Subcutaneous adipose tissue (tissue), 4 donors: ENCODE data around the gene LGR4. TPM values are rescaled to one million over a fixed set of nuclear protein-coding genes. Genes with fewer than 3 reads are reported as not detected.

ENCODE experiments used
- total RNA-seq, 4 donors: library from RNA; depleted of rRNA; stranded (reverse); fragments of >200 nt; gene quantifications; one replicate each; pipeline ENCODE4 v1.1.0, GENCODE V29; 2016
- TF ChIP-seq, protein P1 (sequence below): fragments of 450-650 bp; IDR thresholded peaks from one replicate; pipeline ENCODE4 v1.5.1; 2016; ENCODE audit warnings: low read depth, mild to moderate bottlenecking, control low read depth, antibody characterized with exemption, moderate library complexity

The LGR4 gene
- total RNA-seq, 4 donors from 2014 or later: 41.3 to 106 (median 48.8) TPM

GRCh38 chr11:27497911-27498310, 25.3 kb upstream of the LGR4 start:
- TF ChIP-seq, protein P1, sequence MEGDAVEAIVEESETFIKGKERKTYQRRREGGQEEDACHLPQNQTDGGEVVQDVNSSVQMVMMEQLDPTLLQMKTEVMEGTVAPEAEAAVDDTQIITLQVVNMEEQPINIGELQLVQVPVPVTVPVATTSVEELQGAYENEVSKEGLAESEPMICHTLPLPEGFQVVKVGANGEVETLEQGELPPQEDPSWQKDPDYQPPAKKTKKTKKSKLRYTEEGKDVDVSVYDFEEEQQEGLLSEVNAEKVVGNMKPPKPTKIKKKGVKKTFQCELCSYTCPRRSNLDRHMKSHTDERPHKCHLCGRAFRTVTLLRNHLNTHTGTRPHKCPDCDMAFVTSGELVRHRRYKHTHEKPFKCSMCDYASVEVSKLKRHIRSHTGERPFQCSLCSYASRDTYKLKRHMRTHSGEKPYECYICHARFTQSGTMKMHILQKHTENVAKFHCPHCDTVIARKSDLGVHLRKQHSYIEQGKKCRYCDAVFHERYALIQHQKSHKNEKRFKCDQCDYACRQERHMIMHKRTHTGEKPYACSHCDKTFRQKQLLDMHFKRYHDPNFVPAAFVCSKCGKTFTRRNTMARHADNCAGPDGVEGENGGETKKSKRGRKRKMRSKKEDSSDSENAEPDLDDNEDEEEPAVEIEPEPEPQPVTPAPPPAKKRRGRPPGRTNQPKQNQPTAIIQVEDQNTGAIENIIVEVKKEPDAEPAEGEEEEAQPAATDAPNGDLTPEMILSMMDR: no peak

DNA sequence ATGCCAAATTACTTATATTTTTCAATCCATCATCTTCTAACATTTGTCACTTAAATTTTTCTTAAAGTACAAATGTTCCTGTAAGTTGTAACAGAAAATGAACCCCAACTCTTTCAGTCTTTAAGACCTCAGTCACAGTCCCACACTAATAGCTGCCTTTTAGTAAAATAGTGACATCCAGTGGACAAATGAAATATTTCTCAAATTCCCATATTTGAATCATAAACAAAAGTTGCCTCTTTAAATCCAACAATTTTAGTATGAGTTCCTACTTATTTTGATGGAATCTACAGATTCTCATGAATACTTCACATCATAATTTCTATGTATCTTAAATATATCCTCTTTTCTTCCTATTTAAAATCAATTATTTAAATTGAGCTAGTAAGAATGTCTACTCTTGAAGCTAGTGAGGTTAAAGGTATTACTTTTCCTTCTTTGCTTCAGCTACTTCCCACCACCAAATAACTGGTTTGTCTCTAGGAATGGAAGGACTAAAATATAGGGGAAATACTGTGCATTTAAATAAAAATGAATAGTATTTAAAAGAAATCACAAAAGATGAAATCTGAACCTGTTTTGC, 24.8 kb upstream of the LGR4 start:
- TF ChIP-seq, protein P1: no peak

GRCh38 chr11:27496461-27496860, 23.9 kb upstream of the LGR4 start:
- TF ChIP-seq, protein P1: no peak

DNA sequence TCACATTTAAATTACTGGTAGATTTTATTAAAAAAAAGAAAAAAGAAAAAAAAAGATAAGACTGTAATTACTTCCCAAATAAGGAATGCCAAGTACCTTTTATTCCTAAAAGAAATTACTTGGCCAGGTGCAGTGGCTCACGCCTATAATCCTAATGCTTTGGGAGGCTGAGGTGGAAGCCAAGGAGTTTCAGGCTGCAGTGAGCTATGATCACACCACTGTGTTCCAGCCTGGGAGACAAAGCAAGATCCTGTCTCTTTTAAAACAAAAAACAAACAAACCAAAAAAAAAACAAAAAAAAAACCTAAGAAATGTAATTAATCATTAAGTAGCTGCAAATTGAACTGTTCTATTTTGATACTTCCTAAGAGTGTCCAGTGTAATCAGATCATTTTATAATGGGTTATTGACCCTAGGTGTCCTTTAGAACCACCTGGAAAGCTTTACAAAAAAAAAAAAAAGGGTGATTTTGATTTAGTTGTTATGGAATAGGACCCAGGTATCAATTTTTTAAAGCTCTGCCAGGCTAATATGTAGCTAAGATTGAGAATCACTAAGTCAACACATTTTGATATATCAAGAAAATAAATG, 23.2 kb upstream of the LGR4 start:
- TF ChIP-seq, protein P1: no peak

DNA sequence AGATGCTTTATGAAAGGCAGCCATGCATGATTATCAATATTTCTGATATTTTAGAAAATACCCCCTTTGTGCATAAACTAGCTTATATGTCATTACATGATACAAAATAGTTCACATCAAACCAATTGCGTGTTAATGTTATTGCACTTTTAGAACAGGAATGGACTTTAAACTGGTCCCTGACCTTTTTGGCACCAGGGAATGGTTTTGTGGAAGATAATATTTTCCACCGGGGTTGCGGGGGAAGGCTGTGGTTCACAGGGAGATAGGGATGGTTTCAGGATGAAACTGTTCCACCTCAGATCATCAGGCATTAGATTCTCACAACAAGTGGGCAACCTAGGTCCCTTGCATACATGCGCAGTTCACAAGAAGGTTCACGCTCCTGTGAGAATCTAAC, 16.5 kb upstream of the LGR4 start:
- TF ChIP-seq, protein P1: no peak

DNA sequence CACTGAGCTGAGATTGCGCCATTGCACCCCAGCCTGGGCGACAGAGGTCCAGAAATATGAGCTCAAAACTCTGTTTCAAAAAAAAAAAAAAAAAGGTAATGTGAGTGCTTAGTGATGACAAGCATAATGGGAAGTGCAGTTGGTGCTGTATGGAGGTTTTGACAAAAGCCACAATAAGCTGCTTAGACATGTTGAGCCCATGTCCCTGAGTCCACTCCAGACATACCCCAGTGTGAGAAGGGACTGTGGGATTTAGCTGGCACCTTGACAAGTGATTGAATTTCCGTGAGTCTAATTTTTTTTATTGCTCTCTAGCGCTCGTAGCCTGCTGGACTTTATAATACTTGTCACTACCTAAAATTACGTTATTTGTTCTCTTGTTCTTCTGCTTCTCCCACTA, 15.1 kb upstream of the LGR4 start:
- TF ChIP-seq, protein P1: no peak

DNA sequence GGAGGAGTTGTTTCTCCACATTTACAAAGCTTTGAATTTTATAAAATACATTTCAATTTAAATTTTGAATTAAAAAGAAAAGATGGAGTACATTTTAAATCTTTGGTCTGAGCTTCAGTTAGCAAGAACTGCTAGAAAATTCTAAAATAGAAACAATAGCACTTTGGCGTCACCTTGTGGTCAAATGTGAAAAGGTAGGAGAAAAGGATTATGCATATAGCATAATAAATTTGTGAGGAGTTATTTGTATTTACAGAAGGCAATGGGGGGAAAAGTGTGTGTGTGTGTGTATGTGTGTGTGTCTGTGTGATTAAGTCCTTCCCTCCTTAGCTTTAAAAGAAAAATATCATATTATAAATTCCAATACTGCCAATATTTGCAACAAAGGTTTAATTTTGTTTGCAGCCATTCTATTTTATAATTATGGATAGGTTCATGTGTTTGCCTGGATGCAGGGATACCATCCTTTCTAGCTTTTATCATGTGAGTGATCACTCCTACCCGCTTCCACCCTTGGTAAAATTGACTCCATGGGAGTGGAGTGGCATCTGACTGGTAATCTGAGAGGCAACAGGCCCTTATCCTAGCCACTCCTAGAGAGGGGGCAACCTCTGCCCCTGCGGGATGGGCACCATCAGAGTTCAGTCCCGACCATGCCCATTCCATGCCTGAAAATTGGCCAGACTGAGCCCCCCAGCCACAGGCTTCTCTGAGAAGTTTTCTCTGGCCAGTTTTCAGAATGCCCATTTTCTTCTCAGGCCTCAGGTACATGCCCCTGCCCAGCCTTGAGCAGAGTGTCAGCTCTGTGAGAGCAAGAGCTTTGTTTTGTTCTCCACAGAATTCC, 13.6 kb upstream of the LGR4 start:
- TF ChIP-seq, protein P1: no peak
